HEK293 (cell line): Measurements from ENCODE around the gene CFAP107.
A peak's percentile ranks its signal among the peaks of the same experiment; 100 is the strongest.

Experiments
- CTCF ChIA-PET: fragments of 350-600 bp; formaldehyde crosslinking; extraction: SDS; loops from one replicate; lab custom pipeline; 2021; ENCODE audit warnings: antibody characterized with exemption; lab: Yijun Ruan, JAX
- POLR2A ChIA-PET: fragments of 300-600 bp; formaldehyde crosslinking; extraction: SDS; loops from one replicate; lab custom pipeline; 2020; ENCODE audit warnings: antibody characterized with exemption, inconsistent platforms; lab: Yijun Ruan, JAX
- H3K27ac ChIP-seq: fragments of 200-500 bp; sonication (Bioruptor generic); 2 replicates; pipeline ENCODE4 v1.5.1; 2014; ENCODE audit warnings: low read depth, low read length, control low read depth, inconsistent platforms; ENCODE audit errors: extremely low read depth
- H3K36me3 ChIP-seq, 2 experiments: fragments of 200-500 bp in 1 of 2; sonication (Bioruptor generic) in 1 of 2; 1 replicate in 1 of 2; 2 replicates in 1 of 2; pipeline ENCODE4 v1.5.1; 2014 to 2017; ENCODE audit warnings: inconsistent platforms in 2 of 2, low read length in 2 of 2; ENCODE audit not compliant: control insufficient read depth in 2 of 2, insufficient read depth in 1 of 2
- H3K4me1 ChIP-seq: fragments of 200-500 bp; sonication (Bioruptor generic); 2 replicates; pipeline ENCODE4 v1.5.1; 2014; ENCODE audit warnings: mild to moderate bottlenecking, low read length, inconsistent platforms; ENCODE audit not compliant: control insufficient read depth, insufficient read depth
- H3K4me3 ChIP-seq: 2 replicates; pipeline ENCODE4 v1.5.1; 2011; ENCODE audit warnings: low read depth, mild to moderate bottlenecking, control low read depth, low read length, moderate library complexity
- H3K9me3 ChIP-seq: fragments of 200-500 bp; sonication (Bioruptor generic); 2 replicates; pipeline ENCODE4 v1.5.1; 2014; ENCODE audit warnings: low read depth, low read length, inconsistent platforms; ENCODE audit not compliant: control insufficient read depth, insufficient read depth
- BCL6B ChIP-seq: fragments of 450-650 bp; formaldehyde crosslinking; IDR thresholded peaks from 2 replicates; pipeline ENCODE4 v1.5.1; 2017; ENCODE audit warnings: missing biosample characterization, missing genetic modification characterization
- FEZF1 ChIP-seq: fragments of 450-650 bp; formaldehyde crosslinking; IDR thresholded peaks from 2 replicates; pipeline ENCODE4 v1.5.1; 2016; ENCODE audit warnings: missing biosample characterization, missing genetic modification characterization
- KLF8 ChIP-seq: fragments of 450-650 bp; formaldehyde crosslinking; IDR thresholded peaks from 2 replicates; pipeline ENCODE4 v1.5.1; 2016; ENCODE audit warnings: missing biosample characterization, missing genetic modification characterization
- MYNN ChIP-seq: fragments of 450-650 bp; formaldehyde crosslinking; IDR thresholded peaks from 2 replicates; pipeline ENCODE4 v1.5.1; 2016; ENCODE audit warnings: missing biosample characterization, missing genetic modification characterization, borderline replicate concordance
- PRDM4 ChIP-seq: fragments of 450-650 bp; formaldehyde crosslinking; IDR thresholded peaks from 2 replicates; pipeline ENCODE4 v1.5.1; 2017; ENCODE audit warnings: missing biosample characterization, missing genetic modification characterization
- SETDB1 ChIP-seq: IDR thresholded peaks from one replicate; pipeline ENCODE4 v1.6.1; 2017; ENCODE audit warnings: mild to moderate bottlenecking, low read length, moderate library complexity, mixed read lengths; ENCODE audit not compliant: insufficient read length
- TRIM28 ChIP-seq: IDR thresholded peaks from 2 replicates; pipeline ENCODE4 v1.6.1; 2011; ENCODE audit warnings: low read length, control low read depth, borderline replicate concordance
- WT1 ChIP-seq: fragments of 450-650 bp; formaldehyde crosslinking; IDR thresholded peaks from 2 replicates; pipeline ENCODE4 v1.5.1; 2016; ENCODE audit warnings: missing biosample characterization, missing genetic modification characterization
- YY2 ChIP-seq: fragments of 450-650 bp; formaldehyde crosslinking; IDR thresholded peaks from 2 replicates; pipeline ENCODE4 v1.5.1; 2016; ENCODE audit warnings: missing biosample characterization, missing genetic modification characterization
- ZBTB20 ChIP-seq: fragments of 450-650 bp; formaldehyde crosslinking; IDR thresholded peaks from 2 replicates; pipeline ENCODE4 v1.5.1; 2016; ENCODE audit warnings: missing biosample characterization, missing genetic modification characterization
- ZBTB6 ChIP-seq: fragments of 450-650 bp; formaldehyde crosslinking; IDR thresholded peaks from 2 replicates; pipeline ENCODE4 v1.5.1; 2017; ENCODE audit warnings: missing biosample characterization, missing genetic modification characterization
- ZNF223 ChIP-seq: fragments of 450-650 bp; formaldehyde crosslinking; IDR thresholded peaks from 2 replicates; pipeline ENCODE4 v1.5.1; 2016; ENCODE audit warnings: missing biosample characterization, missing genetic modification characterization
- ZNF366 ChIP-seq: fragments of 450-650 bp; formaldehyde crosslinking; conservative IDR thresholded peaks from 2 replicates; pipeline ENCODE4 v1.5.1; 2016; ENCODE audit warnings: missing biosample characterization, missing genetic modification characterization
- ZNF391 ChIP-seq: fragments of 450-650 bp; formaldehyde crosslinking; IDR thresholded peaks from 2 replicates; pipeline ENCODE4 v1.5.1; 2016; ENCODE audit warnings: low read depth, missing biosample characterization, missing genetic modification characterization, borderline replicate concordance
- ZNF416 ChIP-seq: fragments of 450-650 bp; formaldehyde crosslinking; IDR thresholded peaks from 2 replicates; pipeline ENCODE4 v1.5.1; 2016; ENCODE audit warnings: missing biosample characterization, missing genetic modification characterization
- ZNF449 ChIP-seq: fragments of 450-650 bp; formaldehyde crosslinking; IDR thresholded peaks from 2 replicates; pipeline ENCODE4 v1.5.1; 2017; ENCODE audit warnings: missing biosample characterization, mild to moderate bottlenecking, missing genetic modification characterization, moderate library complexity
- ZNF530 ChIP-seq: fragments of 450-650 bp; formaldehyde crosslinking; IDR thresholded peaks from 2 replicates; pipeline ENCODE4 v1.5.1; 2016; ENCODE audit warnings: low read depth, missing biosample characterization, missing genetic modification characterization
- ZNF558 ChIP-seq: fragments of 450-650 bp; formaldehyde crosslinking; IDR thresholded peaks from 2 replicates; pipeline ENCODE4 v1.5.1; 2016; ENCODE audit warnings: missing biosample characterization, missing genetic modification characterization
- ZNF76 ChIP-seq: fragments of 450-650 bp; formaldehyde crosslinking; IDR thresholded peaks from 2 replicates; pipeline ENCODE4; 2016; ENCODE audit warnings: low read depth, missing biosample characterization, missing genetic modification characterization, borderline replicate concordance
- ZNF837 ChIP-seq: fragments of 450-650 bp; formaldehyde crosslinking; IDR thresholded peaks from 2 replicates; pipeline ENCODE4 v1.5.1; 2016; ENCODE audit warnings: missing biosample characterization, missing genetic modification characterization

CFAP107 gene

GRCh38 chr1:12745126-12745991, 641 bp upstream of the CFAP107 start:
- Histone ChIP-seq H3K4me3 (no peak overlapping the region), H3K9me3 (no peaks in the 10 kb centered on the region), H3K4me1 (no peaks in the 10 kb centered on the region), H3K36me3 (no peaks in the 10 kb centered on the region), H3K27ac (no peak overlapping the region)
- TF ChIP-seq SETDB1 (peak; percentile 32), ZNF391 (tag by site-specific recombination) (no peak), ZNF837 (no peak), BCL6B (tag by site-specific recombination) (peak; percentile 51; the same call in 1 of the 2 replicates), TRIM28 (peak; percentile 68; the same call in 1 of the 2 replicates), FEZF1 (tag by site-specific recombination) (peak; percentile 29; the same call in 1 of the 2 replicates), MYNN (tag by site-specific recombination) (no peak), ZBTB6 (tag by site-specific recombination) (no peak)
- ChIA-PET POLR2A (no interaction called here), CTCF (no interaction called here)

- POLR2A ChIA-PET = no interaction called here
These were observed 2.9 kb downstream of the CFAP107 start for GRCh38 chr1:12748778-12749355.

GRCh38 chr1:12754738-12755137, 8.7 kb downstream of the CFAP107 start:
- ChIA-PET POLR2A (no interaction called here), CTCF (no interaction called here)
- Histone ChIP-seq H3K36me3 (no peaks in the 10 kb centered on the region), H3K9me3 (no peaks in the 10 kb centered on the region), H3K27ac (no peak overlapping the region), H3K4me3 (no peak overlapping the region), H3K4me1 (no peaks in the 10 kb centered on the region)
- TF ChIP-seq ZBTB20 = no peak
- no peak for TF ChIP-seq ZNF449
- no peak for TF ChIP-seq ZNF416 (tag by site-specific recombination)
- no peak for TF ChIP-seq ZNF530
- no peak for TF ChIP-seq ZNF76 (tag by site-specific recombination)
- no peak for TF ChIP-seq ZNF223 (tag by site-specific recombination)
- no peak for TF ChIP-seq ZNF366 (tag by site-specific recombination)
- no peak for TF ChIP-seq KLF8 (tag by site-specific recombination)
- no peak for TF ChIP-seq YY2 (tag by site-specific recombination)
- TF ChIP-seq PRDM4 (tag by site-specific recombination) = no peak

More at GRCh38 chr1:12748778-12749355, 2.9 kb downstream of the CFAP107 start:
- TF ChIP-seq TRIM28 = peak; percentile 24; the same call in 1 of the 2 replicates
- TF ChIP-seq SETDB1 = peak; percentile 95
- TF ChIP-seq ZNF558 (tag by site-specific recombination) = peak; percentile 66; the same call in 1 of the 2 replicates
- no peak for TF ChIP-seq WT1
- CTCF ChIA-PET = no interaction called here
- Histone ChIP-seq H3K4me3 (no peak overlapping the region), H3K9me3 (no peaks in the 10 kb centered on the region), H3K36me3 (no peaks in the 10 kb centered on the region), H3K27ac (no peak overlapping the region), H3K4me1 (no peaks in the 10 kb centered on the region)
